ENCODE data around the gene SLC4A8.

GRCh38 chr12:51388846-51389245 is 35.8 kb upstream of the SLC4A8 start:
- TF ChIP-seq CTCF (IDR thresholded peaks at IDR 0.05): no peak
- TF ChIP-seq ZFX (IDR thresholded peaks at IDR 0.05; ENCODE audit: borderline replicate concordance): no peak

All from 22Rv1 (cell line).